LoVo (cell line): ENCODE results near the gene MBL2.

ENCODE experiments used
- DNase-seq: peaks from one replicate; pipeline ENCODE4 v3.0.0-alpha.2; 2016; ENCODE audit warnings: low spot score

Gene MBL2

DNA sequence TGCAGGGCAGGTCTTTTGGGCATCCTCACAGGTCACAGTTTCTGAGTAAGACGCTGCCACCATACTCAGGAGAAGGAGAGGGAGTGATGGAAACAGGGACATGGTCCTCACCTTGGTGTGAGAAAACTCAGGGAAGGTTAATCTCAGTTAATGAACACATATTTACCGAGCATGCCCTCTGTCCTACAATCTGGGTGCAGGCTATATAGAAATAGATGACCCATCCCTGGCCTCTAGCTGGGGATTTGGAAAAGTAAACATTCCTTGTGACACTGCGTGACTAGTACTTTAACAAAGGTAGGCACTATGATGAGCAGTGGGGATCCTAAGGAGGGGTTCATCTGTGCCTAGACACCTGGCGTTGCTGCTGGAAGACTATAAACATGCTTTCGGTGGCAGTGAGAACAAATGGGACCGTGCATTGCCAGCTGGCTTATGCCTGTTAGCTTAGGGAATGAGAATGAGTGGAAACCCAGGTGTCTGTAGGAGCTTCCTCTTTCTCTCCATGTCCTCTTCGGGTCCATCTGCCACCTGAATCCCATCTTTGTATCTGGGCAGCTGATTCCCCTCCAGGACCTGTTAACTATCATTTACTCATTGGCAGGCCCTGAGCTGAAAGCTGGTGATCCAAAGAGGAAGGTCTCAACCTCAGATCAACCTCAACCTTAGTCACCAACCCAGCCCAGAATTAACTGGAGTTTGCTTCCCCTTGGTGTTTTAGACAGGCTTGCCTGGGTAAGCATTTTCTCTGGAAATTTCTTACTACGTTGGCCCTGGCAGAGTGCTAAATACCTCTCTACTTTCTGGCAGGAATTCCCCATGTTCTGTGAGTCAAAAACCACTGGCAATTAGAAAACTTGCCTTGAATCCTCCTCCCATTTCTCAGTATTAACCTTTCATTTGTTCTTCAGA is 794 bp downstream of the MBL2 start:
- DNase-seq = no peak

DNA sequence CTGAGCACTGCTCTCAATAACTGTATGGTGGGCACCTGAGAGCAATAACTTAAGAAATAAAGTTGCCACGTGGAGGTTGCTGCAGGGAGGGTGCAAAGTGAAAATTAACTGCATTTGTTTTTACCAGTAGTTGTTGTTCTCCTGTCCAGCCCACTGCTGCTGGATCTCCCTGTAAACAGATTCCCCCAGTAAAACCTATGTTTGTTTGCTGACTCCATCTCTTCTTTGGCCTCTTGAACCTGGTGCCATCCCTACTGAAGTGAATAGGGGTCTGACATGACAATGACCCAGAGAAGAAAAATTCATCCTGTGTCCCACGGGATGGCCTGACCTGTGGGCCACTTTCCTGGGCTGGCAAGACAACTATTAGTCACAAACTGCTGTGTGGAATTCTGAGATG is 1.7 kb downstream of the MBL2 start:
- DNase-seq = no peak

GRCh38 chr10:52769966-52770365 is 2.6 kb downstream of the MBL2 start:
- DNase-seq = no peak

DNA sequence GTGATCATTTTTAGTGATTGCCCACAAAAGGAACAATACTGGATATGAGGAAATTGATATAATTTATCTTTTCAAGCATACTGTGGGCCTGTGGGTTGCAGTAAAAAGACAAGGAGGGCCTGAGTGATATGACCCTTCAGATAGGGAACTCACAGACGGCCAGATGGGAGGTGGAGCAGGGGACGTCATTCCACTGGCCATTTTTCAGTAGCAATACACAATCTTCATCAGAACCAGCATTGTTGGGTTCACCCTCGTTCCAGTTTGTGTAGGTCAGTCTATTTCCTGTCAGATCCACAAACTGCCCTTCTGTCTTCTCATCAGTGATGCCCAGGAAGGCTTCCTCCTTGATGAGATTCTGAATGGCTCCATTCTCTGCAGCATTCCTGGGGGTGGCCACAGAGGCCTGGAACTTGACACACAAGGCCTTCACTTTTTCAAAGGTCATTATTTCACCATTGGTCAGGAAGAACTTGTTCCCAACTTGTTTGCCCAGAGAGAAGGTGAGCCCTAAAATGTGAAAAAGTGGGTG is 4.5 kb downstream of the MBL2 start:
- no peak for DNase-seq

- no peak for DNase-seq
These were observed 10.5 kb downstream of the MBL2 start for GRCh38 chr10:52762088-52762487.

- no peak for DNase-seq
These were observed 13.4 kb downstream of the MBL2 start for GRCh38 chr10:52759154-52759553.

GRCh38 chr10:52758406-52758805 is 14.2 kb downstream of the MBL2 start:
- no peak for DNase-seq

GRCh38 chr10:52757773-52758172 is 14.8 kb downstream of the MBL2 start:
- no peak for DNase-seq

DNA sequence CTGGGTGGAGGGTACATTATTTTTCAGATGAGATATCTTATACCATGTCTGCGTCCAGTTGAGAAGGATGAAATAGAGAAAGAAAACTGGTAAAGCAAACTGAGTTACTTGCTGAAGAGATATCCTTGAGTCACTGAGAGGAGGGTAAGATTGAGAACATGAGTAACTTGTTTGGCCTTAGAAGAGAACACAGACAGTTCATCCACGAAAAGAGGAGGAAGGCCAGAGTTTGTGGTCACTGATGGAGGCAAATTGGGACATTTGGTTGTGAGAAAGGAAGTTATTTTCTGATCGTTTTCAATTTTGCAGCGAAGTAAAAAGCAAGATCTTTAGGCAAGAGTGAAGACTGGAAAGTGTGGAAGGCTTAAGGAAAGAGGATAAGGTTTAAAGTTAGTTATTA is 15.6 kb downstream of the MBL2 start:
- no peak for DNase-seq

- no peak for DNase-seq
These were observed 16.3 kb downstream of the MBL2 start for GRCh38 chr10:52756295-52756694.

DNA sequence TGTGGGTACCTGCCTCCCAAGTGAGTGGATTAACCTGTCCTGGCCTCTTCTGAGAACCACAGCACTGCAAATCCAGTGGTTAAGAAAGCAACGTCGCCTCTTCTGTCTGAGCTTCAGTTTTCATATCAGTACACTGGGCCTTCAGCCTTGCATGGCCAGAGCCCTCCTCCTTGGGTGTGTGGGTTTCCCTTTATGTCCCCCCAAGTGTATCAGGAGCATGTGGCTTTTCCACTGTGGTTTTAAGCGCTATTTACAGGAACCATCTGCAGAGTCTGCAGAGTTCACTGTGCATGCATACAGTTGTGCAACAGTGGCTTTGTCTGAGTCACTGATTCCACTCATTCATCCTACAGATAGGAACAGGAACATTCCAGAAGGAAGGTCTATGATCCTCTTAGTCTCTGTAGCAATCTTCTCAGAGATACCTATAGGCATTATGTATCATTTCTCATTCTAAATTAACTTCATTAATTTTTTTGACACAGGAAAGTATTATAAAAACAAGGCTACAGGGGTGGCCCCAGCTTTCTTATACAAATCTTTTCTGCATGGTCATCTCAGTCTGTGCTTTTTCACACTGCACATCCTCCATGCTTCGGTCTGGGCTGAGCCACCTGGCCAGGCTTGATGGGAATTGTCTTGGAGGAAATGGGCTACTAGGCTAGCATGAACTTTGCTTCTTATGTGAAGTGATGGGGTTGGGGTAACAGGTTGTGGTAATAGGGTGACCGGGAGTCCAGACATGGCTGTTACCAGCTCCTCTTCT is 17.1 kb downstream of the MBL2 start:
- no peak for DNase-seq

DNA sequence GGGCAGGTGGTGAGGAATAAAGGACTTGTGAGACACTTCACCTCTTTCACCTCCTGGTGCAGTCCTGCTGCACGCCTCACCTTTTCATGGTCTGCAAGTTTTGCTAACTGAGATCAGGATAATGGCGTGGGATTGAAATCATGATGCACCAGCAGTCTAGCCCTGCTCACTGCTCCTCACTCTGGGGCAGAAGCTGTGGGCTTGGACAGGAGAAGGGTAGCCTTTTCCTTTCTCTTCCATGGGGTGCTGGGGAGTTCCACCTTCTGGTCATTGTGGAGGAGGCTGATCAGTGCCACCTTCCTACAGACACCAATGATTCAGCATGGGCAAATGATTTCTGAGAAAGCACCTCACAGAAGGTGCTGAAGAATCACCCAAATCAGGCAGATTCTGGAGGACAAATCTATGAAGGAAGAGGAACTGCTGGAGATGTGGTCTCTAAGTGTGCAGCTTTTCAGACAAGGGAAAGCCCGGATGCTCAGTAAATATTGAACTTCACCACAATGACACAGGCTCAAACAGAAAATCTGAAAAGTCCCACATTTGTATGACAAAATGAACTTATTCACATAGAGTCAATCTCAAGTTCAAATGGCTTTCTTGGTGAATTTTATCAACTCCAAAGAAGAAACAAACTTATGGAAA is 19.7 kb downstream of the MBL2 start:
- no peak for DNase-seq

DNA sequence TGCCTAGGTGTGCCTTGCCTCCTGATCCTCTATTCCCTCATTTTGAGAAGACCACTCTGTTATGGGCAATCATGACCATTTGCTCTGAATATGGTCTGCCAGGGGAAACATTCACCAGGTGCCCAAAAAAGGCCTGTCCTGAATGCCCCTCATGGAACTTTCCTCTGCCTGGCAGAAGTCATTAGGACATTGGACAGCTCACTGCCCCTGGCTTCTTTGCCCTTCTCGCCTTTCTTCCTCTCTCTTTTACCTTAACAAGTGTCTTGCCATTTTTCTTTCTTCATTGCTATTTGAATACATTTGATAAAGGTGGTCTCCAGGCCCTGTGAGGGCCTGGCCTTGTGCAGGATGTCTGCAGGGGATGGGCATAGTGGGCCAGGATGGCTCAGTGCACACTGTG is 20.3 kb downstream of the MBL2 start:
- DNase-seq = no peak

GRCh38 chr10:52751337-52751736 is 21.2 kb downstream of the MBL2 start:
- no peak for DNase-seq

DNA sequence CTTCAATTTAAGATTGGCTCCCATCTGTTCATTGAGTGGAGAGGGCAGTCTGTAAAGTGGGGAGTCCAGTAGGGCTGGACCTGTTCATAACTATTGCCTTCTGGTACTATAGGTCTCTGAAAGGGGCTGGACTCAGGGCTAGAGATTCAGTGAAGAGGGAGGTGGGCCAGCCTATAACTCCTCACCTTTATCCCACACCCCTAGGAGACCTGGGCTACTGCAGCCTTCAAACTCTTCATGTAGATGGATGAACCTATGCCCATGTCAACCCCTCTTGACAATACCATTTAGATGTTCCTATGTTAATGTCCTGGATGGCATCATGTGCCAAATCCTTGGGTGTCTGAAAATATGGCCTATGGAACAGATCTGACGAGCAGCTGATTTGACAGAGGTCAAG is 22.0 kb downstream of the MBL2 start:
- no peak for DNase-seq

DNA sequence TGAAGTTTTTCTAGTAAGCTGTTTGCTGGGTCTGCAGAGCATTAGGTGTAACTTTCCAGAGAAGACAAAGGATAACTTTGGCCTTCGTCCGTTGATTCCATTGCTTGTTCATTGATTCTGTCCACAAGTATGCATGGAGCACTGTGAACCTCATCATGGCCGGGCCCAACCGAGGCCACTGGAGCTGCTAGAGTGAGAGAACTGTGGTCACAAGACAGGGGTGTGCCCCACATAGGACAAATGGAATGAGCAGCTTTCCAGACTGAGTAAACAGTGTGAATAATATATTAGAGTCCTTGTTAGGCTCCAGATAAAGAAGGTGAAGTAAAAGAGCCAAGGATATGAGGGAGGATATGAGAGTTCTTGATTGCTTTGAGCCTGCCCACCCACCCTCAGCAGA is 24.9 kb downstream of the MBL2 start:
- DNase-seq = no peak

- DNase-seq = no peak
These were observed 26.4 kb downstream of the MBL2 start for GRCh38 chr10:52746169-52746568.

GRCh38 chr10:52744057-52744805 is 28.4 kb downstream of the MBL2 start:
- DNase-seq = no peak

DNA sequence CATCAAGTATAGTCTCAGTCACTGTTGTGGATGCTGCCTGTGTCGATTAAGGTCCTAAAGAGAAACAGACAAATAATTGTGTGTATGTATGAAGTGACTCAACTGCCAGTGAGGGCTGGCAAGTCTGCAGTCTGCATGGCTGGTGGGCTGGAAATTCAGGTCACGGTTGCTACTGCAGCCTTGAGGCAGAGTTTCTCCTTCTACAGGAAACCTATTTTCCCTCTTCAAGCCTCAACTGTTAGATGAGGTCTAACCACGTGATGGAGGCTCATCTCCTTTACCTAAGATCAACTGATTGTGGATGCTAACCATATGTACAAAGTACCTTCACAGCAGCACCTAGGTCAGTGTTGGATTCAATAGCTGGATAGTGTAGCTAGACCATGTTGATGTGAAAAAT is 29.9 kb downstream of the MBL2 start:
- no peak for DNase-seq

- no peak for DNase-seq
These were observed 30.7 kb downstream of the MBL2 start for GRCh38 chr10:52741851-52742250.

DNA sequence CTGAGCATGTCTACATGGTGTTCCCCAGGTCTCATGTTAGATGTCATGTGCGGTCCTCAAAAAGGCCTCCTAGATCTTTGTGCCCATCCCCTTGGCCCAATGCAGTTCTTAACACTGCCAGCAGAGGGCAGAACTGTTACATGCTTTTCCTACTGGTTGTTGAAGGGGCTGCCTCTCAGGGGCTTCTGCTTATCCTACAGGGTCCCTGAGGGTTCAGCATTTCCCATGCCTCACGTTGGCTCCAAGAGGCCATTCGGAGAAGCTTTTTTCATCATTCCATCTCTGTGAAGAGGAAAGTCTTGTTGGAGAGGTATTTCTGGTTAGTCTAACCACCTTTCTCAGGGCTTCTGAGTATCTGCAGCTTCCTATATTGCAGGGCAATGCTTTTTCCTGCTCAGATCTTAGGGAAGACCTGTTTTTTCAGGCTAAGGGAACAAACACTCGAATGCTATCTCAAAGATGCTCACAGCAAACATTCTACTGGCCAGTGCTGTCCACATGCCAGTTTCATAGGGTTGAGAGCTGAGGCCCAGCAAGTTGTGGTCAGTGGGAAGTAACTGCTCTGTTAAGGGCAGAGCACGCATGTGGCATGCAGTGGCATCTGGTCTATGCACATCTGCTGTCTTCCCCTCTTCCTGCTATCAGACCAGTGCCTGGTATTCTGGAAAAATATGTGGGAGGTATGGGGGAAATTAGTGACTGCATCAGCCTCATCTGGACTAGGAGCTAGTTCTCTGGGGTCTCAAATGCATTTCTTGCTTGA is 31.5 kb downstream of the MBL2 start:
- peak; percentile 10 for DNase-seq
